Trophoblast cell (in vitro differentiated cells and primary cell): ENCODE data around the gene LYPD3.

Experiments used
- DNase-seq, 2 donors: peaks; one replicate each; pipeline ENCODE4 v3.0.0-alpha.2; 2016
- H2AFZ ChIP-seq: 2 replicates; pipeline ENCODE4 v1.6.1; 2013; ENCODE audit warnings: low read length, moderate library complexity, mild to moderate bottlenecking; ENCODE audit not compliant: insufficient read depth, poor library complexity
- H2AK5ac ChIP-seq: 2 replicates; pipeline ENCODE4 v1.6.1; 2013; ENCODE audit warnings: mild to moderate bottlenecking, low read length
- H2BK120ac ChIP-seq: 2 replicates; pipeline ENCODE4 v1.6.1; 2013; ENCODE audit warnings: low read length, mild to moderate bottlenecking, moderate library complexity; ENCODE audit not compliant: insufficient read depth, poor library complexity
- H2BK12ac ChIP-seq: 2 replicates; pipeline ENCODE4 v1.6.1; 2013; ENCODE audit warnings: mild to moderate bottlenecking, low read length, moderate library complexity
- H2BK5ac ChIP-seq: 2 replicates; pipeline ENCODE4 v1.6.1; 2013; ENCODE audit warnings: low read length, low read depth, moderate library complexity, mild to moderate bottlenecking; ENCODE audit not compliant: poor library complexity
- H3K14ac ChIP-seq: 2 replicates; pipeline ENCODE4 v1.6.1; 2013; ENCODE audit warnings: mild to moderate bottlenecking, low read length
- H3K18ac ChIP-seq: 2 replicates; pipeline ENCODE4 v1.6.1; 2013; ENCODE audit warnings: mild to moderate bottlenecking, low read length
- H3K23ac ChIP-seq: 2 replicates; pipeline ENCODE4 v1.6.1; 2013; ENCODE audit warnings: low read length
- H3K27ac ChIP-seq: 2 replicates; pipeline ENCODE4 v1.5.1; 2013; ENCODE audit warnings: low read depth, mild to moderate bottlenecking, inconsistent platforms, low read length, moderate library complexity
- H3K27me3 ChIP-seq: 2 replicates; pipeline ENCODE4 v1.6.1; 2013; ENCODE audit warnings: inconsistent platforms, mild to moderate bottlenecking, low read length, moderate library complexity; ENCODE audit not compliant: insufficient read depth
- H3K36me3 ChIP-seq, 2 experiments: 1 replicate in 1 of 2; 2 replicates in 1 of 2; pipeline ENCODE4 v1.6.1; 2013; ENCODE audit warnings: low read length in 2 of 2, mild to moderate bottlenecking in 2 of 2, moderate library complexity in 1 of 2; ENCODE audit not compliant: insufficient read depth in 2 of 2, control insufficient read depth in 1 of 2
- H3K4ac ChIP-seq: 2 replicates; pipeline ENCODE4 v1.6.1; 2013; ENCODE audit warnings: low read depth, mild to moderate bottlenecking, low read length, moderate library complexity
- H3K4me1 ChIP-seq, 2 experiments: 1 replicate in 1 of 2; 2 replicates in 1 of 2; pipeline ENCODE4 v1.6.1; 2013; ENCODE audit warnings: low read length in 2 of 2, mild to moderate bottlenecking in 2 of 2, moderate library complexity in 1 of 2; ENCODE audit not compliant: insufficient read depth in 2 of 2, control insufficient read depth in 1 of 2
- H3K4me2 ChIP-seq: 2 replicates; pipeline ENCODE4 v1.6.1; 2013; ENCODE audit warnings: inconsistent platforms, mild to moderate bottlenecking, low read length, moderate library complexity
- H3K4me3 ChIP-seq: 2 replicates; pipeline ENCODE4 v1.5.1; 2013; ENCODE audit warnings: mild to moderate bottlenecking, low read depth, low read length, inconsistent platforms
- H3K79me1 ChIP-seq: one replicate; pipeline ENCODE4 v1.6.1; 2013; ENCODE audit warnings: low read length
- H3K79me2 ChIP-seq: 2 replicates; pipeline ENCODE4 v1.6.1; 2013; ENCODE audit warnings: low read length, mild to moderate bottlenecking; ENCODE audit not compliant: control insufficient read depth, insufficient read depth, poor library complexity
- H3K9ac ChIP-seq: 2 replicates; pipeline ENCODE4 v1.6.1; 2013; ENCODE audit warnings: mild to moderate bottlenecking, low read length
- H3K9me3 ChIP-seq: 2 replicates; pipeline ENCODE4 v1.6.1; 2013; ENCODE audit warnings: low read depth, mild to moderate bottlenecking, control low read depth, inconsistent platforms, low read length; ENCODE audit not compliant: insufficient read depth
- H4K12ac ChIP-seq: 2 replicates; pipeline ENCODE4 v1.6.1; 2013; ENCODE audit warnings: low read depth, mild to moderate bottlenecking, low read length, moderate library complexity
- H4K8ac ChIP-seq: 2 replicates; pipeline ENCODE4 v1.6.1; 2013; ENCODE audit warnings: low read depth, mild to moderate bottlenecking, low read length, moderate library complexity
- H4K91ac ChIP-seq: one replicate; pipeline ENCODE4 v1.6.1; 2013; ENCODE audit warnings: low read depth, mild to moderate bottlenecking, low read length, moderate library complexity
- WGBS: extraction: QIAGEN DNeasy Blood & Tissue Kit; methylation state at CpG from one replicate; pipeline ENCODE4 v1.1.7; 2013; ENCODE audit warnings: missing lambda C conversion rate; ENCODE audit not compliant: insufficient read length, insufficient coverage; ENCODE audit errors: extremely low coverage; 5-methylcytosine and 5-hydroxymethylcytosine counted together

The LYPD3 gene

GRCh38 chr19:43468354-43469159, 3.1 kb upstream of the LYPD3 start:
- Histone ChIP-seq H4K91ac (no peak overlapping the region), H3K79me1 (peaks cover 4% of the 10 kb centered on the region), H2BK5ac (no peak overlapping the region), H3K4me1 (peaks cover 10 to 18% of the 10 kb centered on the region in 2 experiments), H2BK12ac (no peak overlapping the region), H3K27ac (no peak overlapping the region), H3K4ac (no peak overlapping the region), H3K4me2 (no peak overlapping the region), H2BK120ac (no peak overlapping the region), H3K23ac (no peak overlapping the region), H3K4me3 (no peak overlapping the region), H3K14ac (no peak overlapping the region), H3K27me3 (no peaks in the 10 kb centered on the region), H3K9me3 (no peaks in the 10 kb centered on the region), H3K18ac (no peak overlapping the region), H4K12ac (no peak overlapping the region), H4K8ac (no peak overlapping the region), H3K9ac (no peak overlapping the region), H3K79me2 (no peaks in the 10 kb centered on the region), H2AK5ac (no peak overlapping the region), H2AFZ (no peak overlapping the region), H3K36me3 (no peaks in the 10 kb centered on the region)
- WGBS, result no CpG with 5 or more reads among the region's 4 CpGs
- no peak for DNase-seq

DNA sequence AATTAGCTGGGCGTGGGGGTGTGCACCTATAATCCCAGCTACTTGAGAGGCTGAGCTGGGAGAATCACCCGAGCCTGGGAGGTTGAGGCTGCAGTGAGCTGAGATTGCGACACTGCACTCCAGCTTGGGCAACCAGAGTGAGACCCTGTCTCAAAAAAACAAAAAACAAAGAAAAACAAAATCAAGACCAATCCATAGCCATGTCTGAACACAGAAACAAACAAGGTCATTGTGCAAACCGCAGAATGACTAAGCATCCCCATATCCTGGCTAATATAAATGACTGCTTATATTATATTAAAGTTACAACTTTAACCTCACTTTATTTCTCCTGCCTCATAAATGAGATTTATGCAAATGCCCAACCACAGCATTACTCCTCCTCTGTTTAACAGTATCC, 2.3 kb upstream of the LYPD3 start:
- Histone ChIP-seq H3K27ac (no peak overlapping the region), H3K4me3 (no peak overlapping the region), H3K23ac (no peak overlapping the region), H2AK5ac (no peak overlapping the region), H3K27me3 (no peaks in the 10 kb centered on the region), H3K4me1 (peaks cover 10 to 23% of the 10 kb centered on the region in 2 experiments), H4K12ac (no peak overlapping the region), H3K79me2 (peaks cover 2% of the 10 kb centered on the region), H4K91ac (no peak overlapping the region), H4K8ac (no peak overlapping the region), H2BK5ac (no peak overlapping the region), H2BK120ac (no peak overlapping the region), H3K9ac (no peak overlapping the region), H3K4me2 (no peak overlapping the region), H3K9me3 (no peaks in the 10 kb centered on the region), H3K79me1 (peaks cover 9% of the 10 kb centered on the region), H3K14ac (no peak overlapping the region), H2AFZ (no peak overlapping the region), H3K4ac (no peak overlapping the region), H3K36me3 (no peaks in the 10 kb centered on the region), H2BK12ac (no peak overlapping the region), H3K18ac (no peak overlapping the region)
- no peak for DNase-seq
- no CpG with 5 or more reads among the region's 4 CpGs for WGBS

- Histone ChIP-seq H4K91ac (no peak overlapping the region), H2BK12ac (no peak overlapping the region), H2BK5ac (no peak overlapping the region), H3K27me3 (no peaks in the 10 kb centered on the region), H3K4ac (no peak overlapping the region), H2AK5ac (no peak overlapping the region), H3K4me3 (no peak overlapping the region), H3K18ac (no peak overlapping the region), H3K4me1 (peaks cover 10 to 23% of the 10 kb centered on the region in 2 experiments), H3K14ac (no peak overlapping the region), H4K12ac (no peak overlapping the region), H3K9ac (no peak overlapping the region), H3K36me3 (no peaks in the 10 kb centered on the region), H3K4me2 (no peak overlapping the region), H3K79me1 (peaks cover 9% of the 10 kb centered on the region), H2BK120ac (no peak overlapping the region), H3K27ac (no peak overlapping the region), H4K8ac (no peak overlapping the region), H3K23ac (no peak overlapping the region), H2AFZ (no peak overlapping the region), H3K9me3 (no peaks in the 10 kb centered on the region), H3K79me2 (peaks cover 2% of the 10 kb centered on the region)
- no peak for DNase-seq
- no CpG with 5 or more reads among the region's 6 CpGs for WGBS
These were observed 1.9 kb upstream of the LYPD3 start for GRCh38 chr19:43467276-43467675.

- WGBS, result no CpG with 5 or more reads among the region's 1 CpG
- Histone ChIP-seq H3K4ac (no peak overlapping the region), H3K4me1 (peaks cover 10 to 23% of the 10 kb centered on the region in 2 experiments), H2AK5ac (no peak overlapping the region), H3K4me2 (no peak overlapping the region), H3K14ac (no peak overlapping the region), H3K9ac (no peak overlapping the region), H3K4me3 (no peak overlapping the region), H3K27me3 (no peaks in the 10 kb centered on the region), H2BK12ac (no peak overlapping the region), H3K18ac (no peak overlapping the region), H2AFZ (no peak overlapping the region), H3K23ac (no peak overlapping the region), H3K27ac (no peak overlapping the region), H2BK120ac (no peak overlapping the region), H3K79me2 (peaks cover 2% of the 10 kb centered on the region), H3K36me3 (no peaks in the 10 kb centered on the region), H4K8ac (no peak overlapping the region), H3K9me3 (no peaks in the 10 kb centered on the region), H4K91ac (no peak overlapping the region), H3K79me1 (peaks cover 9% of the 10 kb centered on the region), H4K12ac (no peak overlapping the region), H2BK5ac (no peak overlapping the region)
- no peak for DNase-seq
These were observed 1.4 kb upstream of the LYPD3 start for GRCh38 chr19:43466793-43467192.
